GM18499 (cell line): ENCODE results near the gene TBL1X.
"Not testable (repeated sequence)": the region's sequence is repeated elsewhere in the genome, so short reads cannot be mapped to it uniquely, and the experiment has no call there.

Source experiments
- ATAC-seq: cut with Tn5 transposase; IDR thresholded peaks from one replicate; pipeline ENCODE4 v1.9.1; 2021; ENCODE audit warnings: moderate number of reproducible peaks; ENCODE audit not compliant: insufficient read depth, unreplicated experiment

Gene TBL1X

GRCh38 chrX:9738151-9738550, 273.3 kb downstream of the TBL1X start:
- no peak for ATAC-seq

GRCh38 chrX:9739130-9739529, 274.3 kb downstream of the TBL1X start:
- no peak for ATAC-seq

GRCh38 chrX:9745417-9746115, 280.7 kb downstream of the TBL1X start:
- ATAC-seq, result no peak

GRCh38 chrX:9746148-9746888, 281.5 kb downstream of the TBL1X start:
- ATAC-seq, result no peak

- ATAC-seq, result no peak
These were observed 282.8 kb downstream of the TBL1X start for GRCh38 chrX:9747644-9748043.

GRCh38 chrX:9749146-9749692, 284.4 kb downstream of the TBL1X start:
- ATAC-seq, result no peak

- no peak for ATAC-seq
These were observed 292.5 kb downstream of the TBL1X start for GRCh38 chrX:9757366-9757765.

GRCh38 chrX:9758021-9758638, 293.3 kb downstream of the TBL1X start:
- ATAC-seq, result no peak

GRCh38 chrX:9759337-9759736, 294.5 kb downstream of the TBL1X start:
- ATAC-seq, result no peak

GRCh38 chrX:9765072-9765736, 300.3 kb downstream of the TBL1X start:
- no peak for ATAC-seq

GRCh38 chrX:9765737-9766097, 300.9 kb downstream of the TBL1X start, which contains the start of gene GPR143:
GPR143 (minus strand) TSS chrX:9765847; CDS start chrX:9765817, 30 bp downstream.
- no peak for ATAC-seq

GRCh38 chrX:9767375-9767774, 302.5 kb downstream of the TBL1X start:
- ATAC-seq, result no peak

GRCh38 chrX:9768321-9768839, 303.5 kb downstream of the TBL1X start:
- not testable (repeated sequence) for ATAC-seq

GRCh38 chrX:9770319-9770718, 305.5 kb downstream of the TBL1X start:
- no peak for ATAC-seq

GRCh38 chrX:9772943-9773342, 308.1 kb downstream of the TBL1X start:
- ATAC-seq, result no peak

- ATAC-seq, result no peak
These were observed 311.1 kb downstream of the TBL1X start for GRCh38 chrX:9775930-9776329.

- no peak for ATAC-seq
These were observed 317.1 kb downstream of the TBL1X start for GRCh38 chrX:9781941-9782340.

- no peak for ATAC-seq
These were observed 319.5 kb downstream of the TBL1X start for GRCh38 chrX:9784332-9784731.

- ATAC-seq, result no peak
These were observed 320.5 kb downstream of the TBL1X start for GRCh38 chrX:9785254-9785943.
